ENCODE data around the gene SEMA5B.

SEMA5B gene

DNA sequence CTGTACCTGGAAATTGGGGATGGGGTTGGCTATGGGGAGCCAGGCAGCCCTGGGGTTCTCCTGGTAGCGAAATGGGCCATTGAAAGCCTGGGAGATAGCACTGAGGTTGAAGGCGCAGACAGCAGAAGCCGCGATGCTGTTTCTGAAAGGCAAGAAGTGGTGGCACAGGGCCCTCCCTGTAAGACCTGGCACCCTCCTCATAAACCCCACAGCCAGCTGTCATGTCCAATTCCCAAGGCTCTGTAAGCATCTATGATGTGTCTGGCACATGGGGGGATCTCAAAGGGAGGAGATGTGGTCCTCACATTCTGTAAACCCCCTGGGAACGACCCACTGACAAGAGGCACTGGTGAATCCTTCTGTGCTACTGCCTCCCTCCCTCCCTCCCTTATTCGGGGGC is 104.0 kb downstream of the SEMA5B start:
- DNase-seq (ENCODE audit: low spot score) = no peak

DNA sequence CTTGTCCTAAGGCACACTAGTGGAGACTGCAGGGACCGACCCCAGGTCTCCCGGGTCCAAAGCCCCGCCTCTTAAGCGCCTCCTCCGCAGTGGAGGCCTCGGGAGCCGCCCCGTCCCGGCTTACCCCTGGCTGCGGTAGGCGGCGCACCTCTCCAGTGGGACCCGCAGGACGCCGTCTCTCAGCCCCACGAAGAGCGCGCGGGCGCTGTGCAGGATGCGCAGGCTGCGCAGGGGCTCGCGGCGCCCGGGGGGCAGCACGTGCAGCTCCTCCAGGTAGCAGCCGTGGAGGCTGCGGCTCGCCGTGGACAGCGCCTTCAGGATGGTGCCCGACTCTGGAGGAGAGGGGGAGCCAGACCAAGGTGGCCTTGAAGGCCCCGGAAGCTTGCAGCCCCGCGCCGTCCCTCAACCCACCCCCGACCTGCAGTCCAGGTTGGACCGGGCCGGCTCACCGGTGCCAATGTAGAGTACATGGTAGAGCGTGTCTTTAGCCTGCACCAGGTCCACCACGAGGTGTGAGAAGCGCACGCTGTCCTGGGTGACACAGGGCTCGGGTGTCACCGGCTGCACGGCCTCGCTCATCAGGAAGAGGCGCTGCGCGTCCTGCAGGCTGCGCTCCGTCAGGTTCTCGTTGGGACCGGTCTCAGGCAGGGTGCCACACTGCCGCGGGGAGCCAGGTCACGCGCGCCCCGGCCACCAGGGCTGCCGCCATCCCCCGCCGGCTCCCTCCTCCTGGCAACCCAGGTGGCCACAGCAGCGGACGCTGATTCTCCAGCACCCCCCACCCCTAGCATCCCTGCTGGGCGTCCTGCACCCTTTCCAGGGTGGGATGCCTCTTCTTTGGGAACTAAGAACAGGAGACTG is 105.5 kb downstream of the SEMA5B start:
- peak; percentile 80 for DNase-seq (ENCODE audit: low spot score)

DNA sequence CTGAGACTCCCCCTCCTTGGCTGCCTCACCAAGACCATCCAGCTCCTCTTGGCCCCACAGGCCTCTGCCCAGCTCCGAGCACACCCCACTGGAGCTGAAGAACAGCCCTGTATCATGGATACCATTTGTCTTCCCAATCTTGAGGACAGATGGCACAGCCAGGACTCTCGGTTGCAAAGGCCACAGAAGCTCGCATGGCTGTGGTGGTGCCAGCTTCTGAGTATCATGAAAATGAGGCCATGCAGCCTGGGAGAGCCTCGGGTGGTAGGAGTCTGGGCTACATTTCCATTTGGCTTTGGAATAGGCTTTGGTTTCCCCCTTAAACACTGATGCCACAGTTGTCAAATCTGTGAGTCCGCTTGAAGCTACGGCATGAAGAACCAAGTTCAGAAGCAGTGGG is 106.6 kb downstream of the SEMA5B start:
- no peak for DNase-seq (ENCODE audit: low spot score)

DNA sequence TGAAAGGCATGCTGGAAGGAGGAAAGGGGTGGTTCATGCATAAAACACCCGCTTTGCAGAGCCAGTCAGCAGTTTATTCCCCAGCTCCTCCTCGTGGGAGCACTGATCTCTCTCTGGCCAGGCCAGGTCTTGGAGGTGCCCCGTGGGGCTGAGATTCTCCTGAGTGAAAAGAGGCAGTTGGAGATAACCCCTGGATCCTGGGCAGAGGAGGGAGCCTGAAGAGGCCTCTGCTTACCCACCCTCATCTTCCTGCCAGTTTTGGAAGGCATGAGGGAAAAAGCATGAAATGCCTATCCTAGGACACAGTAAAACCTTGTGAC is 108.3 kb downstream of the SEMA5B start:
- no peak for DNase-seq (ENCODE audit: low spot score)

DNA sequence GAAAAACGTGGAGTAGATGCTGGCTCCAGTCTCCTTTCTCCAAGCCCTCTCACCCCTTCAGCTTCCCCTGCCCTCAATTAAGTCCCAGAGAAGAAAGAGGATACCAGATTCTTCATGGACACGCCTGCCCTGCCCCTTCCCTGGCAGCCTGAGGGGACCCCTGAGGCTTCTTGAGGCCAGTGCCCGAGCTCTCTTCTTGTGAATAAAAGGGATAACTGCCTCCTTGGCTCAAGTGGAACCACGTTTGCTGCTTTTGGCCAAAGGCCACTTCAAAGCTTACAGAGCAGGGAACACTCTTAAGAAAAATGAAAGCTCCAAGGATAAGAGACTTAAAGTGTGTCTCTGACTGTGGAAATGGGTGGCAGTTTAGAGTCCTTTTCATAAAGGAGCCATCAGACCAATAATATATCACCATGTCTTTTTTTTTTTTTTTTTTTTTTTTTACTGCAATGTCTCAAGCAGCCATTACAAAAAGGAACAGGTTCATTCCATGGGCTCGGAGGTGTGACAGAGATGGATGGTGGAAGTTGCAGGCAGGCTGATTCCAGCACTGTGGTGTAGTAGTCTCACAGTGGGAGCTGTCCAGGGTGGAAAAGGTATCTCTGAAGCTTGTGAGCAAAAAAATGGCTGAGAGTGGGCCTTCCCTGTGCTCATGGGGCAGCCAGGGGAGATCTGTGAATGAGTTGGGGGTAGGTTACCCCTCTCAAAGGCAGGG is 108.8 kb downstream of the SEMA5B start:
- DNase-seq (ENCODE audit: low spot score) = no peak

DNA sequence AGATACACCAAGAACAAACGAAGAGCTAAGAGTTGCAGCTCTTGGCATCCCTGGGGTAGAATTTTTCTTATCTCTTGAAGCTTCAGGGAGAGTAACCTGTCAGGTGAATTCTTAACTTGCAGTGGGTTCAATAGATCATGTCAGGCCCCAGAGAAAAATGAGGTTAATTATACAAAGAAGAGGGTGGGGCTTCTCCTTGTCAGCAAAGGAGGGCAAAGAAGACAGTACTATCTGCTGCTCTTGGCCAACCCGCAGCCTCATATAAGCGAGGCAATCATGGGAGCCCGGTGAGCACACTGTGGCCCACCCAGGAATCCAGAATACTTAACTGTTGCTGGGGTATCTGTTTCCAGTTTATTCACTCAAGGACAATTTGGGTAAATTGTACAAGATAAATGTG is 110.2 kb downstream of the SEMA5B start:
- DNase-seq (ENCODE audit: low spot score) = no peak

DNA sequence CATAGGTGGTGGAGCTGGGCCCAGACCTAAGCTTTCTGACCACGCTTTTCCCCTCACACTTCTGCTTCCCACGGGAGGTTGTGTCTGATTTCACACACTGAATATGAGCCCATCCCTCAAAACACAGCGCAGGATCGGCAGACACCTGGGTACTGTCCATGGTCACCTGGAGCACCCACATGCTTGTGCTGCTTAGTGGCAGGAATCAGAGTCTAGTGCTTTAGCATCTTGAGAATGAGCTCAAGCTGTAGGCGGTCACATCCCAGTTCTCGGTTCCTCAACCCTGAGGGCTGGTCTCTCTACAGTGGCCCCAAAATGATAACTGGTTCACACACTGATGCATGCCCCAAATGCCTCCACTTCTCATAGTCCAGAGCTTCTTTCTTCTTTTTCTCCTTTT is 111.0 kb downstream of the SEMA5B start:
- no peak for DNase-seq (ENCODE audit: low spot score)

DNA sequence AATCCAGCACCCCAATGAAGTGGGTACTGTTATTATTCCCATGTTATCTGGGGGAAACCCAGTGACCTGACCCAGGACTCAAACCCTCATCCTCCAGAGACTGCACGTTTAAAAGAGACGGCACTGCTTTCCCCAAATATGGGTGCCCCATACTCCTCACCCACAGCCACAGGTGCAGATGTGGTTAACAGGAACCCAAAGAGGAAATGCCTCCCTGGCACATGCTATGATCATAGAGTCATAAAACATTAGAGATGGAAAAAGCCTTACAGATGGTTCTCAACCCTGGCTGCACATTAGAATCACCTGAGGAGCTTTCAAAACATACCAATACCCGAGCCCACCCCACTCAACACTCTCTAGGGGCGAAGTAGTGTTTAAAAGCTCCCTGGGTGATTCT is 111.5 kb downstream of the SEMA5B start:
- no peak for DNase-seq (ENCODE audit: low spot score)

DNA sequence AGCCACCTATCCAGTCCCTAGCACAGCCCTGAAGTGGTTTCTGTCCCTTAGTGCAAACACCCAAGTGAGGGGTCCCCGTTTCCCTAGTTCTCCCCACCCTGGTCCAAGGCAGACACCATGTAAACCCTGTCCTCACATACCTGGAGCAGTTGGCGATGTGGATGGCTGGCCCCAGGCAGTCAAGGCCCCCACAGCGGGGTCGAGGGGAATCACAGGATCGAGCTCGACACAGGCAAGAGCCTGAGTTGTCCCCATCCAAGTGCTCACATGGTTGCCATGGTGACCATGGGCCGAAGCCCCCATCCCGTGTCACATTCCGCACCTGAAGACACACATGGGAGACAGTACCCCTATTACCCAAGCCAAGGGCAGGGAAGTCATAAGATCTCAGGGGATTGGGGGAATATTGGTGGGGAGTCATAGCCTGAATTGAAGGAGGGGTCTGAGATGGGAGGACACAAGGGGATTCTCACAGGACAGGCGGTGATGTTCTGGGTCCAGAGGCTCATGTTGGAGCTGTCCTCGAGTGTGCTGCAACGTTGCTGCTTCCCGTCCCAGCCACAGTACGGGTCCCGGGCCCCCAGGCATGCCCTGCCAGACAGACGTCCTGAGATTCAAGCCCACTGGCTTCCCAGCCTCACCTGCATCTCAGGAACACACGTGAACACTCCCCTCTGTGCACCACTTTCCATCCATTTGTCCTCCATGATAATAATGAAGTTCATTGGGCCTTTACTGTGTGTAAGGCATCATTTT is 112.1 kb downstream of the SEMA5B start:
- DNase-seq (ENCODE audit: low spot score) = no peak

DNA sequence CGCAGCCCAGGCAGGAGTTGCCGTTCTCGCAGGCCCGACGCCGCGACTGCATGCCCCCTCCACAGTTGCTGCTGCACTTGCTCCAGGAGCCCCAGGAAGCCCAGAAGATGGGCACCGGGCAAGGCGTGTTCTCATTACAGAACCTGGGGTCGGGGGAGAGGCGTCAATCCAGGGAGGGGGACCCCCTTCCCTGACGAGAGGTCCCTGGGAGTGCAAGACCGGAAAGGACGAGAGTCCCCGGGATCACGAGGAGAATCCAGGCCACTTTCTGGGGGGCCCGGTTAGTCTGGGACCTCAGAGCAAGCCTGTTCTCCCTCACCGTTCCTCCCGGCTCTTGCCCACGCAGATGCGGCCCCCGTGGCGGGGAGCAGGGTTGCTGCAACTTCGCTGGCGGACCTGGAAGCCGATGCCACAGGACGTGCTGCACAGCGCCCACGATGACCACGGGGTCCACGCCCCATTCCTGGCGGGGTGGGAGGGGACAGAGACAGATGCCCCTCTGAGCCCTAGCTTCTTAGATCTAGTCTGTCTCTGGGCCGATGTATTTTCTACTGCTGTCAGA is 113.9 kb downstream of the SEMA5B start:
- no peak for DNase-seq (ENCODE audit: low spot score)

DNA sequence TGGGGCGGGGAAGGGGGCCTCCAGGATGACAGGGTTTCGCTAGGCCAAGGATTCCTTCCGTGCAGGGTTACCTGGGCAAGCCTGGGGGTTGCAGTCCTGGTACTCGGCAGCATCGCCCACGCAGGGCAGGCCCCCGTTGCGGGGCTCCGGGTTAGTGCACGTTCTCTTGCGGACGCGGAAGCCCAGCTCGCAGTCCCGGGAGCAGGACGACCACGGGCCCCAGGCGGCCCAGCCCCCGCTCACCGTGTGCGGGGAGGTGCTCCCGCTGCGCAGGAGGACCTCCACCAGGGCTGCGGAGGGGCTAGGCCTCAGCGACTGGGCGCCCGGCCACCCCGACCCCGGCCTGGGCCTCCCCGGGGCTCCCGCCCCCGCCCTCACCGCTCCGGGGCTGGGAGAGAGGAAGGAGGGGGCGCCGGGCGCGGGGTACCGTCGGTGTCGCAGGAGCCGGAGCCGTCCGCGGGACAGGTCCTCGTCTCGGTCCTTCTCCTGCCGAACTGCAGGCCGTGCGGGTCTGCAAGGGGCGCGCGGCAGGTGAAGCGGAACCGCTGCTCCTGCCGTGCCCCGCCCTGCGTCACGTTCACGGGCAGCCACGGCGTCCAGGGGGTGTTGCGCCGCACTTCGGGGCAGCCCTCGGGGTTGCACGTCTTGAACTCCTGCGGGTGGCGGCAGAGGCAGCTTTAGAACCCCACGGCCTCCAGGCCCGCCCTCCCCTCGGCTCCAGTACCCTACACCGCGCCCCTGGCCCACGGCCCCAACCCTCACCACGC is 114.6 kb downstream of the SEMA5B start:
- no peak for DNase-seq (ENCODE audit: low spot score)

DNA sequence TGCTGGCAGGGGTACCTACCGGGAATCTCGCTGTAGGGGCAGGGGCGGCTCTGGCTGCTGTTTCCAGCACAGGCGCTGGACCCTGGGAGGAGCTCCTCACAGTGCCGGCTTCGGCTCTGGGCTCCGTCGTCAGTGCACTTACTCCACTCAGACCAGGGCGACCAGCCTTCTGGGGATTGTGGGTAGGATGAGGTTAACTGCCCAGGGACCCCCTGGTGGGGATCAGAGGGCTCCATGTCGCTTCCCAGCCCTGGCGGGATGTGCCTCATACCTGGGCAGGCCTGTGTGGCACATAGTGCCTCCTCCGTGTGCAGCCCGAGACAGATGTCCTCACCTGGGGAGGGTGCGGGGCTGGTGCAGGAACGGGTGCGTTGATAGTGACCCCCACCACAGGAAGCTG is 115.7 kb downstream of the SEMA5B start:
- no peak for DNase-seq (ENCODE audit: low spot score)

DNA sequence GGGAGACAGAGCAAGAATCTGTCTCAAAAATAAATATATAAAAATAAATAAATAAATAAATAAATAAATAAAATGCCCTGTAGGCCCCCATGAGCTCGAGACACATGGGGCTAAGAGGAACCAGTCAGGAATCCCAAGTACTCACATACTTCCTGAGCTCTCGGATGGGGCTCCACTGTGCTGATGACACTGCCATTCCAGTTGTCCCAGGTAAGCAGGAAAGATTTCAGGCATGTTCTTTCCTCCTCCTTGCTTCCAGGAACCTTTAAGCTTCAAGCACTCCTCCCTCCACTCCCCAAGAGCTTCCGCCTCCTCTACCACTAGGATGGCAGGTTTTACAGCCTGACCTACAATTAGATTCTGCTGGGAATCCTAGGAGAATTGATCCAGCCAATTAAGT is 119.3 kb downstream of the SEMA5B start:
- no peak for DNase-seq (ENCODE audit: low spot score)

DNA sequence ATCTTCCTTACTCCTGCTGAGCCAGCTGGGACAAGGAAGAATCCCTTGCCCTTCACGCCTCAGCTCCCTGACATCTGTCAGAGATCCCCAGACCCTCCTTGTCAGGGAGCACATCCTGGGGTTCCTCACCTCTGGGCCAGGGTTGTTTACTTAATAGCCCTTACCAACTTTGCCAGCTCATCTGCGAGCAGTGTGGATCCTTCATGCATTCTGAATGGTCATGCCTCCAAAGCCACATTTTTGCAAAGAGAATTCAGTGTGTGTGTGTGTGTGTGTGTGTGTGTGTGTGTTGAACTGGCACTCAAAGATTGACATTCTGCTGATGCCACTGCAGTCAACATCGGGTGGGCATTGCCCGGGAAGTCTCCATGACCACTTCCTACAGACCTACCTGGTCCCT is 120.1 kb downstream of the SEMA5B start:
- DNase-seq (ENCODE audit: low spot score) = no peak

DNA sequence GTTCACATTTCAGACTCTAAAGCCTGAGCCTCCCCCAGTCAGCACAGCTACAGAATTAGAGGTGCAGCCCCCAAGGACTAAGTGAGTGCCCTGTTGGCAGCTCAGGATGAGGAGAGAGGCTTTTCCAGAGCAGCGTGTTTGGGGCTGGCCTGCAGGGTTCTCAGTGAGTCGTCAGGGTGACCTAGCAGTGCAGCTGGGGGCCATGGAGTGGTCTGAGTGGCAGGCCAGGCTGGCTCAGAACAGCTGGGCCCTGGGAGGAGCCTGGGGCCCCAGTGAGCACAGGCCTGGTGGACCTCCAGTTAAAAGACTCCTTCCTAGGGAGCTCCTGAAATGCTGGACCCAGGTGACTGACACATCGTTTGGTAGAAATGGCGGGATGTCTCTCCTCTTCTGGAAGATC is 124.4 kb downstream of the SEMA5B start:
- DNase-seq (ENCODE audit: low spot score) = no peak

DNA sequence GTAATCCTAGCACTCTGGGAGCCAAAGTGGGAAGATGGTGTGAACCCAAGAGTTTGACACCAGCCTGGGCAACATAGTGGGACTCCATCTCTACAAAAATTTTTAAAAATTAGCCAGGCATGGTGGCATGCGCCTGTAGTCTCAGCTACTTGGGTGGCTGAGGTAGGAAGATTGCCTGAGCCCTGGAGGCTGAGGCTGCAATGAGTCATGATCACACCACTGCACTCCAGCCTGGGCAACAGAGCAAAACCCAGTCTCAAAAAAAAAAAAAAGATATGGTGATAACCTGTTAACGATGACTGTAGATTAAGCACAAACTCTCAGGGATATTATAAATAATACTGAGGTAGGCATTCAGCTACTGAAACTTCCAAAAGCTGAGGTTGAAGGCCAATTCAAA is 125.2 kb downstream of the SEMA5B start:
- DNase-seq (ENCODE audit: low spot score) = no peak

DNA sequence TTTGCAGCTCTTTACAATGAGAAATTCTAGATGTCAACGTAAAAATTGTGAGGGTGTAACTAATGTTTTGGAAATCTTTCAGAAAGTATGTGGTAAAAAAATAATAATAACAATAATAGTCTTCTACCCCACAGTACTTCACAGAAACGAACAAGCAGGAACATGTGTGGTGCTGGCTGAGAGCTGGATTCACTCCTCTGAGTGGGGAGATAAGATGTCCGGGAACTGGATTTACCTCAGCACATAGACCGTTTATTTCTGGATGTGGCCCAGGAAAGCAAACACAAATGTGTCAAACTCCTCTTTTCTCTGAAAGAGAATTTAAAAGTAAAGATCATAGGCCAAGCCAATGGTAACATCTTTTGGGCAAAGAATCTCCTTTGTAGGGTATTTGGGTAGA is 129.3 kb downstream of the SEMA5B start:
- no peak for DNase-seq (ENCODE audit: low spot score)

DNA sequence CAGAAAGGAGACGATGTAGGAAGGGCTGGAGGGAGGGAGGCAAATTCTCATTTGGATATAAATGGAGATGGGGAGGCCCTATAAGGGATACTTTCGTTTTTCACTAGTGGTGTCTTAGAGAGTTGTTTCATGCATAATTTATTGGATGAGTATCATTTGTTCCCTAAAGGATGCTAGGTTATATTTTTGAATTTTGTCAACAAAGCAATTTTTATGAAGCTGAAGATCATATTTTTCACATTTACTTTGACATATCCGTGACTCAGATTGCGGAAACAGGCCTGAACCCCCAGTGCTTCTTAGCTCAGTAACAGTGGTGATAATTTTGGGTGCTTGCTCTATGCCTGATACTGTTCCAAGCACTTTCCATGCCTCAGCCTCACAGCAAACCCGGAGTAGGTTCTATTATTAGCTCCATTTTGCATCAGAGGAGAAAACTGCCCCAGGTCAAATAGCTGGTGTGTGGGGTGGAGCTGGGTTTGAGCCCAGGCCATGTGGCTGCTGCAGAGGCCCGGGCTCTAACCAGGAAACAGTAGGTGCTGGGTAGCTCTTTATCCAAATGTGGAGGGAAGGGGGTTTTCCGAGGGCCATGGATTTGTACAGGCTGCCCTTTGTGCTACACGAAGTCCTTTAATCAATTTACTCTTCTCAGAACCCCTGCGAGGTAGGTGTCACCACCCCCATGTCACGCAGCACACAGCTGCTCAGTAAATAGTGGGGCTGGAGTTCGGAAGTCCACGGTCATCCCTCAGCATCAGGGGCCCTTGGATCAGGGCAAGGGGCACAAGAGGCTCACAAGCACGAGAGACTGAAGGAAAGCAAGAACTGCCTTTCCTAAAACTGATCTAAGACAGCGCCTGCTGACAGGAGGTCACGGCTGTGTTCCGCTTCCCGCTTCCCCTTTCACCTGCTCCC is 133.6 kb downstream of the SEMA5B start:
- DNase-seq (ENCODE audit: low spot score) = no peak

DNA sequence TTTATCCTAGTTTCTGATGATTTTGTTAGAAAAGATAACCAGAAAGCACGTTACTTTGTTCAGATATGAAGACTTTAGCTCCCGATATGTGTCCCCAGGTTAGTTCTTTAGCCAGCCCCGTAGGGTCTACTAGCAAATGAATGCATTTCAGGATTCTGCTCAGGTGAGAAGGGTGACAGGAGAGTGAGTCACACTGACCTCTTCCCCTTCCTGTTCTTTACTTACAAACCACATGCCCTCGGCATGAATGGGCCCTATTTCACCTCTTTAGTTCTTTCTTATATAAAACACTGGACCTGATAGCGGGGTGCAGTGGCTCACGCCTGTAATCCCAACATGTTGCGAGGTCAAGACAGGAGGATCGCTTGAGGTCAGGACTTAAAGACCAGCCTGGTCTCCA is 134.3 kb downstream of the SEMA5B start:
- DNase-seq (ENCODE audit: low spot score) = no peak

DNA sequence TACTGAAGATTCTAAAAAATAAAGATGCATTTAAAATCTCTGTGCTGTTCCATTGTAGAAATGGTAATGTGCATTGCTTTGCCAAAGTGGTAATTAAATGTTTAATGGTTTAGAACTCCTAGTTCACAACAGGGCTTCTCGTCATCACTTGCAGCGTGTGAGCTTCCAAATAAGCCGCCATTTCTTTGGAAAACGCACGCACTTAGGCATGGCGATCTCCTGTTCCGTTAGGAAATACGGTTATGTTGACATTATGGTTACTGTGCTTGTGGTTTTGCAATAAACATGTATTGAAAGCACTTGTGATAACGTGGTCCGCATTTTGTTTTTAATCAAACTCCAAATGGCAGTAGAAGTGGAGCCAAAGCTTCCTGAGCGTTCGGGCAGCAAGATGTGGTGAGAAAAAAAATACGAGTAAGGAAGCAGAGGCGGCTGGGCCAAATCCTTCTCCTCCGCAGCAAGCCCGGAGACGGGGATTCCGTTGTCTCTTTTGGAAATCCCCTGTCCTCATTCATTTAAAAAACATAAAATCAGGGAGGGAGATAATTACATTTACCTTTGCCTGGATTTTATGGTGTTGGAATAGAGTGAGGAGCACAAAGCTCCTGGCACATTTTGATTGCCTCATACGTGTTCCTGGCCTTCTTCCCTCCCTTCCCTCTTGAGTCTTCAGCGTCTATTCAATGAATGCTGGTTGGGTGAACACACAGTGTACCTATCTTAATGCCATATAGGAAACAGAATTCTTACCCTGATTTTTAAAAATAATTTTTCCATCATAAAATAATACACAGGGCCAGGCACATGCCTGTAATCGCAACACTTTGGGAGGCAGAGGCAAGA is 135.2 kb downstream of the SEMA5B start:
- DNase-seq (ENCODE audit: low spot score) = no peak
